NCI-H446 (cell line): ENCODE results near the gene TCERG1L.

ENCODE experiments used
- DNase-seq, 2 experiments: peaks; one replicate each; lab custom pipeline; 2025; lab: John Stamatoyannopoulos, UW

The TCERG1L gene

GRCh38 chr10:131270461-131271190 lies 40.9 kb downstream of the TCERG1L start:
- DNase-seq: no peak

GRCh38 chr10:131269776-131270460 lies 41.6 kb downstream of the TCERG1L start:
- DNase-seq: no peak

GRCh38 chr10:131267814-131268095 lies 43.8 kb downstream of the TCERG1L start:
- no peak for DNase-seq

- no peak for DNase-seq
Observed at GRCh38 chr10:131266936-131267813, 44.3 kb downstream of the TCERG1L start.

- no peak for DNase-seq
Observed at GRCh38 chr10:131264110-131264788, 47.3 kb downstream of the TCERG1L start.

GRCh38 chr10:131261890-131262475 lies 49.5 kb downstream of the TCERG1L start:
- no peak for DNase-seq

- no peak for DNase-seq
Observed at GRCh38 chr10:131260452-131261211, 50.9 kb downstream of the TCERG1L start.

GRCh38 chr10:131260031-131260430 lies 51.5 kb downstream of the TCERG1L start:
- no peak for DNase-seq

GRCh38 chr10:131259535-131259934 lies 52.0 kb downstream of the TCERG1L start:
- DNase-seq: no peak

GRCh38 chr10:131258256-131258655 lies 53.3 kb downstream of the TCERG1L start:
- no peak for DNase-seq

GRCh38 chr10:131257027-131257426 lies 54.5 kb downstream of the TCERG1L start:
- DNase-seq: no peak

GRCh38 chr10:131254859-131255252 lies 56.7 kb downstream of the TCERG1L start:
- DNase-seq: no peak

- no peak for DNase-seq
Observed at GRCh38 chr10:131253931-131254858, 57.3 kb downstream of the TCERG1L start.

- no peak for DNase-seq
Observed at GRCh38 chr10:131252567-131253276, 58.8 kb downstream of the TCERG1L start.

- no peak for DNase-seq
Observed at GRCh38 chr10:131251146-131251541, 60.4 kb downstream of the TCERG1L start.

- DNase-seq: no peak
Observed at GRCh38 chr10:131250454-131251145, 60.9 kb downstream of the TCERG1L start.

- DNase-seq: no peak
Observed at GRCh38 chr10:131249955-131250344, 61.6 kb downstream of the TCERG1L start.

- DNase-seq: no peak
Observed at GRCh38 chr10:131249238-131249954, 62.1 kb downstream of the TCERG1L start.
